Right atrium auricular region (tissue), 2 donors: Measurements from ENCODE around the gene MYO3B. TPM values are rescaled to one million over a fixed set of nuclear protein-coding genes. Genes with fewer than 3 reads are reported as not detected.
"Not testable (repeated sequence)": the region's sequence is repeated elsewhere in the genome, so short reads cannot be mapped to it uniquely, and the experiment has no call there.

Experiments used
- DNase-seq: peaks from one replicate; pipeline ENCODE4 v3.0.0-alpha.2; 2019; ENCODE audit warnings: low spot score
- H3K27ac ChIP-seq, 2 donors: fragments of 200-600 bp; sonication (generic); 1 replicate in 1 of 2; 2 replicates in 1 of 2; pipeline ENCODE4 v1.5.1; 2016 to 2019
- H3K27me3 ChIP-seq, 2 donors: fragments of 200-600 bp; sonication (generic); one replicate each; pipeline versions ENCODE4 v1.5.1 to v1.6.0; 2017 to 2019
- H3K36me3 ChIP-seq: fragments of 200-600 bp; sonication (generic); one replicate; pipeline ENCODE4 v1.5.1; 2016
- H3K4me1 ChIP-seq, 2 donors: fragments of 200-600 bp; sonication (generic); one replicate each; pipeline versions ENCODE4 v1.5.1 to v1.6.0; 2017 to 2019
- H3K4me3 ChIP-seq, 2 donors: fragments of 200-600 bp; sonication (generic); 1 replicate in 1 of 2; 2 replicates in 1 of 2; pipeline ENCODE4 v1.5.1; 2017 to 2019; ENCODE audit warnings: mild to moderate bottlenecking in 1 of 2, moderate library complexity in 1 of 2
- H3K9me3 ChIP-seq, 2 donors: fragments of 200-600 bp; sonication (generic); one replicate each; pipeline ENCODE4 v1.5.1; 2019
- CTCF ChIP-seq, 2 donors: fragments of 200-600 bp; sonication (generic); IDR thresholded peaks; one replicate each; pipeline ENCODE4 v1.5.1; 2019; ENCODE audit warnings: antibody characterized with exemption in 2 of 2
- total RNA-seq, 2 donors: library from RNA; depleted of rRNA; stranded (reverse); fragments of >200 nt; gene quantifications; one replicate each; pipeline ENCODE4 v1.1.0, GENCODE V29; 2016

MYO3B gene
- total RNA-seq, 2 donors from 2014 or later, result not detected

- no peak overlapping the region for H3K4me3 ChIP-seq
- H3K4me1 ChIP-seq, result no peaks in the 10 kb centered on the region
- TF ChIP-seq CTCF (IDR thresholded peaks at IDR 0.05), result no peak
- H3K27me3 ChIP-seq, result no peaks in the 10 kb centered on the region
- no peak overlapping the region for H3K27ac ChIP-seq
- H3K9me3 ChIP-seq, result no peaks in the 10 kb centered on the region
- DNase-seq, result no peak
- no peaks in the 10 kb centered on the region for H3K36me3 ChIP-seq
Measured at GRCh38 chr2:170607171-170607570, 429.2 kb downstream of the MYO3B start.

GRCh38 chr2:170610615-170611014, 432.7 kb downstream of the MYO3B start:
- Histone ChIP-seq H3K9me3 (no peaks in the 10 kb centered on the region), H3K27ac (no peak overlapping the region), H3K4me3 (no peak overlapping the region), H3K4me1 (no peaks in the 10 kb centered on the region), H3K27me3 (no peaks in the 10 kb centered on the region), H3K36me3 (no peaks in the 10 kb centered on the region)
- no peak for TF ChIP-seq CTCF (IDR thresholded peaks at IDR 0.05)
- no peak for DNase-seq

- H3K36me3 ChIP-seq, H3K27me3 ChIP-seq, H3K4me1 ChIP-seq, H3K27ac ChIP-seq, DNase-seq, H3K4me3 ChIP-seq, H3K9me3 ChIP-seq: not testable (repeated sequence)
Measured at GRCh38 chr2:170618948-170619347, 441.0 kb downstream of the MYO3B start.

- H3K27me3 ChIP-seq, H3K4me1 ChIP-seq, H3K27ac ChIP-seq, H3K9me3 ChIP-seq, H3K4me3 ChIP-seq, DNase-seq, H3K36me3 ChIP-seq: not testable (repeated sequence)
Measured at GRCh38 chr2:170635094-170635493, 457.1 kb downstream of the MYO3B start.

GRCh38 chr2:170639635-170640034, 461.7 kb downstream of the MYO3B start:
- DNase-seq, result no peak
- Histone ChIP-seq H3K4me1 (no peaks in the 10 kb centered on the region), H3K36me3 (no peaks in the 10 kb centered on the region), H3K4me3 (no peak overlapping the region), H3K27me3 (no peaks in the 10 kb centered on the region), H3K27ac (no peak overlapping the region), H3K9me3 (no peaks in the 10 kb centered on the region)
- TF ChIP-seq CTCF (IDR thresholded peaks at IDR 0.05), result no peak

- H3K36me3 ChIP-seq, result no peaks in the 10 kb centered on the region
- no peaks in the 10 kb centered on the region for H3K4me1 ChIP-seq
- TF ChIP-seq CTCF (IDR thresholded peaks at IDR 0.05), result no peak
- no peak for DNase-seq
- no peak overlapping the region for H3K4me3 ChIP-seq
- no peaks in the 10 kb centered on the region for H3K27me3 ChIP-seq
- no peak overlapping the region for H3K27ac ChIP-seq
- H3K9me3 ChIP-seq, result no peaks in the 10 kb centered on the region
Measured at GRCh38 chr2:170641961-170642360, 464.0 kb downstream of the MYO3B start.

GRCh38 chr2:170643346-170643745, 465.4 kb downstream of the MYO3B start:
- Histone ChIP-seq H3K36me3 (no peaks in the 10 kb centered on the region), H3K9me3 (no peaks in the 10 kb centered on the region), H3K4me1 (no peaks in the 10 kb centered on the region), H3K4me3 (no peak overlapping the region), H3K27me3 (no peaks in the 10 kb centered on the region), H3K27ac (no peak overlapping the region)
- DNase-seq, result no peak
- no peak for TF ChIP-seq CTCF (IDR thresholded peaks at IDR 0.05)
